GM13976 (cell line): ENCODE measurements around the gene OTUD3.
"Not testable (repeated sequence)": the region's sequence is repeated elsewhere in the genome, so short reads cannot be mapped to it uniquely, and the experiment has no call there.

Experiments used
- DNase-seq: peaks from one replicate; pipeline ENCODE4 v3.0.0; 2012; ENCODE audit warnings: low spot score
- CTCF ChIP-seq: IDR thresholded peaks from 2 replicates; pipeline ENCODE4 v1.5.1; 2012; ENCODE audit warnings: borderline replicate concordance, mild to moderate bottlenecking; ENCODE audit not compliant: insufficient read depth; ENCODE audit errors: extremely low read depth, missing control alignments, control extremely low read depth
- in situ Hi-C: fragments of 300-500 bp; cut with MboI; formaldehyde crosslinking; loops from one replicate; pipeline ENCODE4 v1.12.0; 2022; ENCODE audit warnings: low sequenced_read_pairs, mixed read lengths, inconsistent platforms; ENCODE audit not compliant: unreplicated experiment

Gene OTUD3

GRCh38 chr1:19846338-19846737 is 35.9 kb upstream of the OTUD3 start:
- TF ChIP-seq CTCF, result no peak
- no peak for DNase-seq
- in situ Hi-C loops, result no loop called here

GRCh38 chr1:19847334-19847733 is 34.9 kb upstream of the OTUD3 start:
- DNase-seq, in situ Hi-C loops: not testable (repeated sequence)

GRCh38 chr1:19849307-19849706 is 32.9 kb upstream of the OTUD3 start:
- in situ Hi-C loops, DNase-seq: not testable (repeated sequence)

GRCh38 chr1:19850214-19850613 is 32.0 kb upstream of the OTUD3 start:
- no peak for DNase-seq
- in situ Hi-C loops, result no loop called here
- TF ChIP-seq CTCF, result no peak

GRCh38 chr1:19852036-19852435 is 30.2 kb upstream of the OTUD3 start:
- DNase-seq, result no peak
- no peak for TF ChIP-seq CTCF
- in situ Hi-C loops, result no loop called here

GRCh38 chr1:19854866-19855265 is 27.3 kb upstream of the OTUD3 start:
- in situ Hi-C loops, result no loop called here
- DNase-seq, result no peak
- no peak for TF ChIP-seq CTCF

GRCh38 chr1:19858893-19859292 is 23.3 kb upstream of the OTUD3 start:
- in situ Hi-C loops, result no loop called here
- peak; percentile 36 for DNase-seq
- no peak for TF ChIP-seq CTCF

- in situ Hi-C loops, result no loop called here
- DNase-seq, result no peak
- TF ChIP-seq CTCF, result no peak
These were observed 22.3 kb upstream of the OTUD3 start for GRCh38 chr1:19859876-19860275.
